GM19023 (cell line): ENCODE results near the gene FRMD4B.

Experiments
- ATAC-seq: cut with Tn5 transposase; IDR thresholded peaks from one replicate; pipeline ENCODE4 v1.9.1; 2021; ENCODE audit warnings: mild to moderate bottlenecking, moderate library complexity; ENCODE audit not compliant: unreplicated experiment

FRMD4B gene

DNA sequence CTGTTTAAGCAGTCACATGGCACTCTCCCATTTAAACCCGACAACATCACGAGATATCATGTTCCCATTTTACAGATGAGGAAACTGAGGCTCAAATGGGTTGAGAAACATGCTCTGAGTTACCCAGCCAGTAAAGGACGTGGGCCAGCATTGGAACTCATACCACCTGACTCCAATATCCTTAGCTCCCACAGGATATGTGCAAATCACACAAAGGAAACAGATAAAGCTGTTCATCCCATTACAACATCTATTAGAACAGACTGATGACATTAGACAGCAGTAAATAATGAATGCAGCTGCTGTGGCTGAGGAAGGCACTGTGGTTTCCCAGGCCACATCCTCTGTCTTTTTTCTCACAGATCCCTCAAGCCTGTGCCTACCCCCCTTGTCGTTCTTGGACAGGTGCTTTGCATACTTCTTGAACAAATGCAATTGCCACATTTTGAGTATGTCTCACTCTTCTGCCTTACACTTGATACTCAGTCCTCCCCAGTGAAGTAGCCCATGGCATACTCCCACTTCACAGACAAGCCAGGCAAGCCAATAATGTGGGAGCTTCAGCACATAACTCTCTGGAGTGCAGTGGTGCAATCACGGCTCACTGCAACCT lies 17.7 kb downstream of the FRMD4B start:
- ATAC-seq: peak; percentile 100

DNA sequence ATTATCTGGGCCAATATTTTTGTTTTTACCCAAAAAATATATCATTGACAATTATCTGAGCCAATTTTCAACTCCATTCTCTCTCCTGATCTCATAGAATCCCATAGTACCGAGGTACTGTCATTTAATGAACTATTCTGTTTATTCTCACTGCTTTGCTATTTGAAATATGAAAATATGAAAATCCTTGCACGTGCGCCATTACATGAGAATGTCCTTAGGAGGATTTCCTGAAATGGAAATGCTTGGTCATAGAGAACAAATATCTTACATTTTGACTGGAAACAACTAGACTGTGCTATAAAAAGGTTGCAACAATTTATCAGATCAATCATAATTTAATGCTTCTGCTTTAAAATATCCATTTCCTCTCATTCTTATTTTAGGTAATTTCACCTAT lies 18.3 kb downstream of the FRMD4B start:
- ATAC-seq: no peak

DNA sequence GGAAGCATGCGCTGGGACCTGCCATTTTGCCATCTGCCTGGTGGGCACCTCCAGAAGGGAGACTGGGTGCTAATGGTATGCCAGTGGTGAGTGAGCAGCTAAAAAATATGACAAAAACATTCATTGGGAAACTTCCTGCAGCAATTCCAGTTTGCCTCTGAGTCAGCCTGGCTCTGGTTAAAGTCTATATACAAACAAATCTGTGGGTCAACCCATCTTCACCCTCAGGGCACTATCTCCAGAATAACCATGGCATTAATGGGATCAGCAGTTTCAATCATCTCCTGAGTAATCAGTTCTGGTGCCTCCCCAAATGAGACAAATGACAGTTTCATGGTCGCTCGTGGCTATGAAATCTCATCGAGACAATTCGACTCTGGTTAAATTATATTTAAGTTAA lies 21.5 kb downstream of the FRMD4B start:
- no peak for ATAC-seq

DNA sequence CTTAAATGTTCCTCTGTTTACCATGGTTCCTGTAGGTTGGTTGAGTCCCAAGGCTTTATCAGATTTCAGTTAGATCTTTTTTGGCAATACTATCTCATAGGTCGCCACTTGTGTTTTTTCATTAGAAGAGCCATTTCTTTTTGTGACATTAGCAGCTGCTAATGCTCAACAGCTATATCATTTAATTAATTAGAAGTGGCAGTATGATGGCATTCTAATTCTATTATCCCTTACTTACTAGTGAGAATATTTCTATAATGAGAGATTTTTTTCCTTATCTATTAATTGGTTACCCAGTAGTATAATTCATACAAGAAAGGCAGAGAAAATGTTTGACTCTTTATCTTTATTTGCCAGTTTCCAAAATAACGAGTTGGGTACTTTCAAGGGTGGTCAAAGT lies 25.2 kb downstream of the FRMD4B start:
- no peak for ATAC-seq

DNA sequence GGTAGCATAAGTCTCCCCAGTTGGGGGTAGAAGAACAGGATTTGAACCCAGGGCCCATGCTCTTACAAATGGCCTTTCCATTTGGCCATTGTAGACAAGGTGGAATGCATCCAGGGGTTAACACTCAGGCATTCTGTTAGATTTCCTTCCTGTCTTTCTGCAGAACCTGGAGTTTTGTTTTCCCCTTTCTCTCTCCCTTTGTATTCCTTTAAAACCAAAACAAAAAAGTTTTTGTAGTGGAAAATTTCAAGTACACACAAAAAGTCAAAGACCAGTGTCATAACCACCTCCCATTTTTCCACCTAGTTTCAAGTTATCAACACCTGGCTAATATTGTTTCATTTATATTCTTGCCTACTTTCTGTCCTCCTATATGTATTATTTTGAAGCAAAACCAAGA lies 26.0 kb downstream of the FRMD4B start:
- no peak for ATAC-seq

DNA sequence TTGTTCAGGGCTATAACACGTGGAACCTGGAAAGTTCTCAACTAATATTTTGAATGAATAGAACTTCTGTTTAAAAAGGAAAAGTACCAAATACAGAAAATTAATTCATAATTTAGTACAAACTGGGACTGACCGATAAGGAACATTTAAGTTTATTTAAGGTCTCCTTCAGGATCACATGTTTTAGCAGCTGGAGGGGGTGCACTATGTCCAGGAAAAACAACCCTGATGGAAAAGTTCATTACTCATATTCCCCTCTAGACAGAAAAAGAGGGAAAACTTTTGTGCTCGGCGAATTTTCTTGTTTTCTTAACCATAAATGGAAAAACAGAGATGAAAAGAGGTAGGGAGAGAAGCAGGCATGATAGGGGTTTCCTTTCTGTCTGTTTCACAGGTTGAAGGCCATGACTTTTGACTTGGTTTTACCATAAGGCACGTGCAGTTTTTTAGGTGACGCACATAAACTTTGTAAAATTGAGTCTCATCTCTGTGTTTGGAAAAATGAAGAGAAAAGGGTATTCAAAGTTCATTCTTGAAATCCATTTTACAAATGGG lies 26.5 kb downstream of the FRMD4B start:
- no peak for ATAC-seq

DNA sequence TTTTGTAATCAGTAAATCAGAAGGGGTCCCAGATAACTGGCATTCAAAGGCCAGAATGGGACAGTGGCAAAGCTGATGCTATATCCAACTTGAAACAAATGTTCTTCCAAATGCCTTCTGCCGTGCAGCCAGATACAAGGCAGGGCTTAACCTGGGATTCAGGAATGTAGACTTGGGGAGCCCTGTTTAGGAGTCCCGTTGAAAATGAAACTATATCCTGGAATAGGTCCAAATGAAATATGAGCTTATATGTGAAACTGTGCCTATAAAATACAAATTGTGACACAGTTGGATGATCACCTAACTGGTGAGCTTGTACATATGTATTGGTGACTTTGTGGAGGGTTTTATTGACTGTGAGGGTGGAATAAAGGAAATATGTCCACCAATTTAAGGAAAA lies 28.7 kb downstream of the FRMD4B start:
- no peak for ATAC-seq

DNA sequence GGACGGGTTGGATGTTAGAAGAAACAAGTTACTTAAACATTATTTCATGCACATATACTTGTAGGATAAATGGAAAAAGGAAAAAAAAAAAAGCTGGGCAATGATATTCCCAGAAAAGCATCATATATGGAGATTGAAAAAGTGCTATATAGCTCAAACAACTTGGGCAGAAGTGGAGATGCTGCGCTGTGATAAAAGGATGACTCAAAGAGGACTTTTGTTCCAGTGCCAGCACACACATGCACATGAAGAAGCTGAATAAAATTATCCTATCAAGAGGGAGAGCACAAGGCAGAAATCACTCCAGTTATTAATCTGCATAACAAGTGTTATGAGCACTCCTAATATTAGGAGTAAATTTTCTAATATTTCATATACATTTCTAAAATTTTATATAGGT lies 30.9 kb downstream of the FRMD4B start:
- no peak for ATAC-seq

DNA sequence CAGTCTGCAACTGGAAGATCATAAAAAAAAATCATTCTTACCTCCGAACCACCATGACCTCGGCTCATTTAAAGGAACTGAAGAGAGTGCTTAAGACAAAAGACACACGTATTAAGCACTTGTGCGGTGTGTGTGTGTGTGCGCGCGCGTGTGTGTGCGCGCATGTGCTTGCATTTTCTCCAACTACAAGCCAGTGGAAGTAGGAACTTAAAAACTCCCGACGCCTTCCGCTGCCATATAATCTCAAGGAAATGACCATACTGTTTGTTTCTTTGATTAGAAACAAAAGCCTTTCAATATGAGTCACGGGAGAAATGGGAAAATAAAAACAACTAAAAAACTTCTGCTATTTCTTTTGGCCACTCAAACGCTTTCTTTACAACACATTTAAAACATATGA lies 32.4 kb downstream of the FRMD4B start:
- ATAC-seq: no peak

DNA sequence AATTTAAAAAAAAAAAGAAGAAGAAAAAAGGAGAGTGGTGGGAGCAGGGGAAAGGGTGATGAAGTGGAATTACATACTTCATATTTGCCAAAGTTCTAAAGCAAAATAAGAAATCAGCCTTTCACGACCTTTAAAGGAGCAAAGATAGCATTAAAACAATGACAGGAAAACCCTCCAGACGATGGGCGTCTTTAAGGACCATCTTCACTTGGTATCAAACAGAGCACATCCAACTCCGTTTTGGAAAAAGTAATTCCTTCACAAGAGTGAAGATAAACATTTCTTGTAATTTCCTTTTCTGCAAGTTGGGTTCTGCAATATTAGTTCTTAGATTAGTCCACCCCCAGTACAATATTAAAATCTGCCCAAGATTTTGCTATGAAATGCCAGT lies 32.8 kb downstream of the FRMD4B start:
- no peak for ATAC-seq

DNA sequence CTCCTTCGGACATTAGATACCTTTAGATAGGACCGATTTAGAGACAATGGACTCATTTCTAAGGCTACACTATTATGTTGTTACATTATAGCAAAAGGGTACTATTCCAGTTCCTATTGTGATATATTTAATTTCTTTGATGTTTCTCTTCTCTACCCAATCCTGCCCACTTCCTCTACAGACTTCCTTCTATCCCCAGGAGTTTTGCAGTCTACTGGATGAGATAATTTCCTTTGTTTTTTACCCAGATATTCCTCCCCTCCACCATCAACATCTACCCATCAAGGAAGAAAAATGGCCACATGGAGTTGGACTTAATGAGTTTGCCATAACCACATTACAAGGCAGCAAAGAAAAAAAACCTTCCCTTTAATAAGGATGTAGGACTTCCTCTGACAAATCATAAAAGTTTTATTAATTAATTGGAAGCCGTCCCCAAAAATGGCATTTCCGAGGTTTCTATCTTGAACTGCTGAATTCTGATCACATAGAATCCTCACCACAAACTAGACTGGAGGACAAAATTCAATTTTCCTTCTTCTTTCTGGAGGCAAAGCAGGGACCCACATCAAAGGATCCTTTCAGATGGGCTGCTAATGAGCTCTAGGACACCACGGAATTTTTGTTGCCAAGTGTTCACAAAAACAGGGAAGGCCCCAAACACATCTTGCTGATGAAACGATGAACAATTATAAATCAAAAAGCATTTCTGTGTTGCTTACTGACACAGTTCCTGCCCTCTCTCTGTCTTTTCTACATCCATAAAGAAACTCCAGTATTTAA lies 33.4 kb downstream of the FRMD4B start:
- ATAC-seq: no peak

DNA sequence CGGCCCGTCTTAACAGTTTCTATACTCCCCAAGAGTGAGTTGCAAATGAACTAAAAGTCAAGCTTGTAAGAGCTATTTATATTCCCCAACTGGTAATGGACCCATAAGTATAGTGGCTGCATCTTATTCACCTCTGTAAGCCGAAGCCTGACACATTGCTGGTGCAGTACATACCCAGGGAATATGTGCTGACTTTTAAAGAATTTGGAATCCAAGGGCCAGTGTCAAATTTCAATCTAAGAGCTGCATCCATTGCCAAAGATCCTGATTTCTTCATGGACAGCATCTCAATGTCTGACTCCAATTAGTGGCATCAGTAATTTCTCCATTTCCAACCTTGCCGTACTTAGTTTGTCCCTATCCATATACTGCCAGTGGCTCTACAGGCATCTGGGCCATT lies 42.0 kb downstream of the FRMD4B start:
- ATAC-seq: no peak

DNA sequence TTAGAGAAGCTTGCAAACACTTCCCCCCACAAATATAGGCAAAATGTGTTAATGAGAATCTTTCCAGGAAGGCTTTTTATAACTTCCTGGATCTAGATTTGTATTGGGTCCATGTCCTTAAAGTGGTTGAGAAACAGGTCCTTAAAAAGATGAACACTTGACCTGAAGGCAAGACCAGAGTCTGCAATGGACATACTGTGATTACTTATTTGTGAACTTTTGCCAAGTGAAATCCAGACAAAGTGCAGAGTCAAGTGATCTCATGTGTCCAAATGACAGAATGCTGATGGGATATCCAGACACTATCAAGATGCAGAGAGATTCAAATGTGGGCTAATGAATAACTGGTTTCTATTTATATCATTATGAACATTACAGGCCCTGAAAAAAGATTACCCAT lies 43.8 kb downstream of the FRMD4B start:
- ATAC-seq: no peak

DNA sequence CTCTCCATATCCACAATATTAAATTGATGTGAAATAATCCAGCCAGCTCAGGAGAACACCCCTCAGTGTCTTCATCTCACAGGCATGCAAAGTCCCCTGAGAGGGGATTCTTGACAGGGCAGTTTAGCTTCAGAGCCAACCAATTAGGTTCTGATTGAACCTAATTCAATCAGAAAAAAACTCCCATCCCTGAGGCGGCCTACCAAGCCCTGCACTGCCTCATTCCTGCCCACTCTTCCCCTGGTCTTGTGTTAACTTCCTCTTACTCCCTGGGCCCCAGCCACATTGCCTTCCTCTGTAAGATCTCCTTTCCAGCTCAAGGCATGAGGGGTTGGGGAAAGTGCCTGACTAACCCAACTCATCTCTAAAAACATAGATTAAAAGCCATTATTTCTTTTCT lies 46.1 kb downstream of the FRMD4B start:
- ATAC-seq: no peak

DNA sequence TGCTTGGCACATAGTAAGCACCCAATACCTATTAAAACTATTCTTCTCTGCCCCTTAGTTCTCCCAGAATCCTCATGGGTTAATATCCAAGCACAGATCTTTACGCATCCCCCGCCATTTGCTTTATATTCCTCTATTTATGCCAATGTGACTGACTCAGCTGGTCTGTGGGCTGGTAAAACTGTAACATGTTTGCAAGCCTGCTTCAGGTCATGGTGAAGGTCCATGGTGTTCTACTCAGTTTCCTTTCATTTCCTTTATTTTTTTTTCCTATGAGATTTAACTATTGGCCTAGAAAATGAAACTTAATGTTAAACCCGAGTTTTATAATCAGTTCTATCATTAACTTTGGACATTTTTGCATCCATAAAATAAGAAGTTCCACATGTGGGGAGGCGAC lies 47.0 kb downstream of the FRMD4B start:
- no peak for ATAC-seq

DNA sequence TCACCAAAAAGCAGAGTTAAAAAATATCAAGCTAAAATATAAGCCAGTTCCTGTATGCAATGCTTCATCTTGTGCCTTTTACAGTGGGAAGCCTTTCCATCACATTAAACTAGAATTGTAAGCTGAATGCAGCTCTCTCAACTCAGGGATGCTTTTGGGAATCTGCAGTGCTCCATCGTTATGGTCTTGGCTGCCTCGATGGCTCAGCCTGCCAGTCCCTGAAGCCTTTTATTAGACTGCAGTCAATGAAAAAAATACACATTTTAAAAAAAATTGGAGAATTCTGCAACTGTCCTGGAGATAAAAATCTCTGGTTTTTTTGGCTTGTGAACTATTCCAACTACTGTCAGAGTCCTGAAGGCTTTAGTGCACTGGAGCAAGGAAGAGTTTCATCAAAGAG lies 53.0 kb downstream of the FRMD4B start:
- no peak for ATAC-seq

DNA sequence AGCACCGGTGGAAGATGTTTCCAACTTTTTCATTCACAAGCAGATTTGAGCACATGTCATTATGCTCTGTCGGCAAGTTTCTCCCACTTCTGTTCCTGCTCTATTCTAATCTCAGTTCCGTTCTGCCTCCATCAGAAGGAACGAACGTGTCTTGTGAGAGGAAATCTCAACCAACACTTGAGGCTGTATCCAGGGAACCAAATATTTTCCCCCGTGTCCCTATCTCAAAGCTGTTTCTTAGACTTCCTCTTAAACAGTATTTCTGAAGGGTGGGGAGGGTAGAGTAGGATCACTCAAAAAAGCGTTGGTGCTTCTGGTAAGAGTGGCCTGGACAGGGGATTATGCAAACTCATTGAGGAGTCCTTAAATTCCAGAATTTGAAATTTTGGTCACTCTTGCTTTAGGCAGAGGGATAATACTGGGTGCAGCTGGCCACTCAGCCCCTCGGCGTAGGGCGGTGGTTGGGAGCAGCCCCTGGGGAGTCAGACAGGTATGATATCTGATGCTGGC lies 54.9 kb downstream of the FRMD4B start:
- ATAC-seq: no peak

DNA sequence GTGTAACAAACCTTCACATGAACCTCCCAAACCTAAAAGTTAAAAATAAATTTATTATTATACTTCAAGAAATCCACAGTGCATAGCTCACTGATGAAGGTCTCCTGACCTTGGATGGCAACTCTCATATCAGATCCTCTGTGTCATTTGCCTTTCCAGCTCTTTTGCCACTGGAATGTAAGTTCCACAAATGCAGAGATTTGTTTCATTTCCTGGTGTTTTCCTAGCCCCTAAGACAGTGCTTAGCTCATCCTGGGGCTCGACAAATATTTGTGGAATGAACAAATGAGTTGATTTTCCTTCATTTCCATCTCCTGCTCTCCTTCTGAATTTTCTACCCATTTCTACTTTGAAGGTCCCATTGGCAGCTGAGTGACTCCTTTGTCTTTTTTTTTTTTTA lies 56.0 kb downstream of the FRMD4B start:
- ATAC-seq: no peak

DNA sequence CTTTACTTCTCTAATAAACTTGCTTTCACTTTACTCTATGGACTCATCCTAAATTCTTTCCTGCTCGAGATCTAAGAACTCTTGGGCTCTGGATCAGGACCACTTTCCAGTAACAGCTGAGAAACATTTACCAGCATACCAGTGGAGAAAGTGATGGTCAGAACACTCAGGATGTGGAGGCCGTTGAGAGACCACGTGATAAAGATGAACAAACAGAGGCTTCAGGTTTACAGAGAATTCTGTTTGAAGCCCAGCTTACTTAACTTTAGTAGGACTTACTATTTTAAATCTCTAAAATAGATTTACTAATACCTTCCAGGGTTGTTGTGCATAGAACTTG lies 57.0 kb downstream of the FRMD4B start:
- ATAC-seq: no peak

DNA sequence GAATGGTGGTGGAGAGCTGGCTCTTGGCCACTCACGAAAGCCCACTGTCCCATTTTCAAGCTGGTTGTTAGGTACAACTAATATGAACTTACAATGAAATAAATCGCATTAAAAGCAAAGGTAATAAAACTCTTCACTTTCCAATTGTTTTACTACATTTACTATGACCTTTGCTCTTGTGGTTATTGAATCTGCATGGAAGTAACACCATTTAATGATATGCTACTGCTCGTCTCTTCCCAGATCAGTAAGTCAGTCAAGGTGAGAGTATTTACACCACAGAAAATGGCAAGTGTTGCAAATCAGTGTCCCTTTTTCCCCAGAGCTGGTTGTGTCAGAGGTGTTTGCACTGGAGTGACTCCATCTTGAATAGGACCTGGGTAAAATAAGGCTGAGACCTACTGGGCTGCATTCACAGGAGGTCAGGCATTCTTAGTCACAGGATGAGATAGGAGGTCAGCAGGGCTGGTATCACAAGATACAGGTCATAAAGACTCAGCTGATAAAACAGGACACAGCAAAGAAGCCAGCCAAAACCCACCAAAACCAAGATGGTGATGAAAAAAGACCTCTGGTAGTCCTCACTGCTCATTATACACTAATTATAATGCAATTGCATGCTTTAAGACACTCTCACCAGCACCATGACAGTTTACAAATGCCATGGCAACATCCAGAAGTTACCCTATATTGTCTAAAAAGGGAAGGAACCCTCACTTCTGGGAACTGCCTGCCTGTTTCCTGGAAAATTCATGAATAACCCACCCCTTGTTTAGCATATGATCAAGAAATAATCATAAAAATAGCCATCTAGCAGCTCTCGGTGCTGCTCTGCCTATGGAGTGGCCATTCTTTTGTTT lies 57.6 kb downstream of the FRMD4B start:
- no peak for ATAC-seq

DNA sequence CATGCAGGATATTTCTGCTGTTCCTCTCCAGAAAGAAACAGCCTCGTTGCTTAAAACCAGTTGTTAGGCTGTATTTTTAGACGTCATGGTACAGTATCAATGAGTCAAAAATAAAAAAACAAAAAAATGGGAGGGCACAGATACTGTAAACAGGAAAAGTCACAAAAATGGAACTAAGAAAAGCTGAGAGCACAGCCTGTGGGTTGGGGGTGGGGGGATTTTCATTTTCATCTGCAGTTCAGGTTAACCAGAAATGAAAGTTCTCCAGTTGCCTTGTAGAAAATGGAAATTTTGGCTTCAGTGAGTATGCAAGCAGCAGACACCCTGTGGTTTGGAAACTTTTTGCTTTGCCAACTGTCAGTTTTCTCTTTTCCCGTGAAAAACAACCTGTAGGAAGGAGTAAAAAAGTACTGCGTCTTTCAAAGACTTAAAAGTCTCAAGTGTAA lies 59.0 kb downstream of the FRMD4B start:
- ATAC-seq: peak; percentile 81
